Tibial artery (tissue), 4 donors: Measurements from ENCODE around the gene ABI2.
"Not testable (repeated sequence)": the region's sequence is repeated elsewhere in the genome, so short reads cannot be mapped to it uniquely, and the experiment has no call there.

Experiments
- DNase-seq, 2 donors: peaks; one replicate each; pipeline ENCODE4 v3.0.0-alpha.2; 2019
- H3K27ac ChIP-seq, 2 donors: fragments of 200-600 bp; sonication (generic) in 1 of 2; 1 replicate in 1 of 2; 2 replicates in 1 of 2; pipeline ENCODE4 v1.5.1; 2018 to 2019; ENCODE audit warnings: mild to moderate bottlenecking in 1 of 2
- H3K27me3 ChIP-seq, 2 donors: fragments of 200-600 bp; sonication (generic) in 1 of 2; one replicate each; pipeline versions ENCODE4 v1.5.1 to v1.6.0; 2016 to 2019
- H3K36me3 ChIP-seq, 3 donors: fragments of 200-600 bp; sonication (generic) in 2 of 3; one replicate each; pipeline ENCODE4 v1.5.1; 2016 to 2019; ENCODE audit warnings: mild to moderate bottlenecking in 2 of 3
- H3K4me1 ChIP-seq, 4 donors: fragments of 200-600 bp; sonication (generic) in 2 of 4; 1 replicate in 3 of 4; 2 replicates in 1 of 4; pipeline ENCODE4 v1.5.1; 2016 to 2019
- H3K4me3 ChIP-seq, 2 donors: fragments of 200-600 bp; sonication (generic) in 1 of 2; 1 replicate in 1 of 2; 2 replicates in 1 of 2; pipeline ENCODE4 v1.5.1; 2018 to 2019; ENCODE audit warnings: mild to moderate bottlenecking in 2 of 2
- H3K9me3 ChIP-seq, 3 donors: fragments of 200-600 bp; sonication (generic) in 1 of 3; one replicate each; pipeline ENCODE4 v1.5.1; 2016 to 2019
- CTCF ChIP-seq, 2 experiments: fragments of 200-600 bp in 1 of 2; fragments of 450-650 bp in 1 of 2; IDR thresholded peaks; one replicate each; pipeline ENCODE4 v1.5.1; 2017 to 2019; ENCODE audit warnings: antibody characterized with exemption in 2 of 2, mild to moderate bottlenecking in 1 of 2, moderate library complexity in 1 of 2
- intact Hi-C: fragments of 100-400 bp; cut with DNase I; formaldehyde crosslinking; loops from one replicate; pipeline ENCODE4 v1.15.0; 2023; ENCODE audit warnings: low total_unique reads

Gene ABI2

GRCh38 chr2:203360833-203361430 is 32.7 kb downstream of the ABI2 start:
- no peak for DNase-seq
- peaks cover 0 to 18% (median 5%) of the 10 kb centered on the region in 4 donors for H3K4me1 ChIP-seq
- H3K4me3 ChIP-seq: no peak overlapping the region
- no peaks in the 10 kb centered on the region for H3K36me3 ChIP-seq
- H3K27me3 ChIP-seq: no peaks in the 10 kb centered on the region
- H3K9me3 ChIP-seq: no peaks in the 10 kb centered on the region
- H3K27ac ChIP-seq: peak overlapping the region in 1 of 2 donors; percentile 0
- intact Hi-C loops: no loop called here
- TF ChIP-seq CTCF (IDR thresholded peaks at IDR 0.05): no peak

- Histone ChIP-seq H3K36me3 (no peaks in the 10 kb centered on the region), H3K4me1 (peaks cover 0 to 18% (median 5%) of the 10 kb centered on the region in 4 donors), H3K4me3 (no peak overlapping the region), H3K9me3 (no peaks in the 10 kb centered on the region), H3K27ac (peak overlapping the region in 1 of 2 donors; percentile 0), H3K27me3 (no peaks in the 10 kb centered on the region)
- TF ChIP-seq CTCF (IDR thresholded peaks at IDR 0.05): no peak
- no peak for DNase-seq
- intact Hi-C loops: no loop called here
These were observed 33.3 kb downstream of the ABI2 start for GRCh38 chr2:203361495-203361894.

- Histone ChIP-seq H3K4me3 (no peak overlapping the region), H3K9me3 (no peaks in the 10 kb centered on the region), H3K27ac (peak overlapping the region in 1 of 2 donors; percentile 0), H3K27me3 (no peaks in the 10 kb centered on the region), H3K36me3 (no peaks in the 10 kb centered on the region), H3K4me1 (peaks cover 0 to 18% (median 5%) of the 10 kb centered on the region in 4 donors)
- no peak for DNase-seq
- intact Hi-C loops: no loop called here
- no peak for TF ChIP-seq CTCF (IDR thresholded peaks at IDR 0.05)
These were observed 33.7 kb downstream of the ABI2 start for GRCh38 chr2:203361922-203362321.

- Histone ChIP-seq H3K9me3 (no peaks in the 10 kb centered on the region), H3K27ac (no peak overlapping the region), H3K27me3 (no peaks in the 10 kb centered on the region), H3K4me1 (peaks cover 0 to 17% (median 3%) of the 10 kb centered on the region in 4 donors), H3K4me3 (no peak overlapping the region), H3K36me3 (peaks cover 0 to 6% (median 0%) of the 10 kb centered on the region in 3 donors)
- TF ChIP-seq CTCF (IDR thresholded peaks at IDR 0.05): no peak
- intact Hi-C loops: no loop called here
- DNase-seq: no peak
These were observed 38.7 kb downstream of the ABI2 start for GRCh38 chr2:203366639-203367466.

GRCh38 chr2:203372706-203373105 is 44.5 kb downstream of the ABI2 start:
- intact Hi-C loops, H3K27ac ChIP-seq, DNase-seq, H3K36me3 ChIP-seq, H3K9me3 ChIP-seq, H3K4me1 ChIP-seq, H3K4me3 ChIP-seq, H3K27me3 ChIP-seq: not testable (repeated sequence)

GRCh38 chr2:203376173-203376572 is 48.0 kb downstream of the ABI2 start:
- Histone ChIP-seq H3K4me1 (no peaks in the 10 kb centered on the region), H3K9me3 (no peaks in the 10 kb centered on the region), H3K36me3 (peaks cover 0 to 4% (median 0%) of the 10 kb centered on the region in 3 donors), H3K27me3 (no peaks in the 10 kb centered on the region), H3K27ac (no peak overlapping the region), H3K4me3 (no peak overlapping the region)
- intact Hi-C loops: no loop called here
- no peak for TF ChIP-seq CTCF (IDR thresholded peaks at IDR 0.05)
- DNase-seq: no peak
